Prostate gland (tissue), 2 donors: ENCODE results near the gene CHCHD3.

Source experiments
- CTCF ChIP-seq, 4 experiments: fragments of 200-600 bp in 2 of 4; fragments of 450-650 bp in 2 of 4; sonication (generic) in 2 of 4; IDR thresholded peaks; 1 replicate in 3 of 4; 2 replicates in 1 of 4; pipeline ENCODE4 v1.5.1; 2016 to 2019; ENCODE audit warnings: antibody characterized with exemption in 4 of 4, mild to moderate bottlenecking in 2 of 4, moderate library complexity in 2 of 4
- POLR2A ChIP-seq: fragments of 450-650 bp; IDR thresholded peaks from one replicate; pipeline ENCODE4 v1.6.1; 2016; ENCODE audit warnings: antibody characterized with exemption, mild to moderate bottlenecking

- TF ChIP-seq CTCF (IDR thresholded peaks at IDR 0.05) (no peak), POLR2A (no peak)
These were observed 186.7 kb downstream of the CHCHD3 start for GRCh38 chr7:132895231-132895630.
